Choroid plexus epithelial cell (primary cell): ENCODE measurements around the gene VDAC2.

Experiments
- DNase-seq: peaks from one replicate; pipeline ENCODE4 v3.0.0-alpha.2; 2010; ENCODE audit warnings: low read depth
- H3K4me3 ChIP-seq: 2 replicates; pipeline ENCODE4 v1.5.1; 2011; ENCODE audit warnings: low read depth, mild to moderate bottlenecking, control low read depth, low read length, moderate library complexity
- CTCF ChIP-seq: conservative IDR thresholded peaks from 2 replicates; pipeline ENCODE4 v1.5.1; 2011; ENCODE audit warnings: low read depth, mild to moderate bottlenecking, control low read depth, inconsistent platforms, low read length, moderate library complexity

The VDAC2 gene

DNA sequence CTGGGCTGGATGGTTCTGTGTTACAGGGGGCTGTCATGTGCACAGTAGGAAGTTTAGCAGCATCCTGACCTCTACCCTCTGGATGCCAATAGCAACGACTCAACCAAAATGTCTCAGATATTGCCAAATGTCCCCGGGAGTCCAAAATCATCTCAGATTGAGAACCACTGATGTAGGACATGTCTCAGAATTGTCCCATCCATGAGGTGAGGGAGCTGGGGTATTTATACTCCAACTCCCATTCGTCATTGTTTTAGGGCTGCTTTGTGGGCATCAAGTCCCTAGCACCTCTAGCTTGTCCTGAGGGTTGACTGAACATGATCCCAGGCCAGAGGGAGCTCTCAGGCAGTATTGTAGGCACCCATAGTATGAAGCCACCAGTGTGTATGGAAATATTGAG is 50.4 kb downstream of the VDAC2 start:
- H3K4me3 ChIP-seq: no peak overlapping the region
- TF ChIP-seq CTCF: no peak
- DNase-seq: no peak

DNA sequence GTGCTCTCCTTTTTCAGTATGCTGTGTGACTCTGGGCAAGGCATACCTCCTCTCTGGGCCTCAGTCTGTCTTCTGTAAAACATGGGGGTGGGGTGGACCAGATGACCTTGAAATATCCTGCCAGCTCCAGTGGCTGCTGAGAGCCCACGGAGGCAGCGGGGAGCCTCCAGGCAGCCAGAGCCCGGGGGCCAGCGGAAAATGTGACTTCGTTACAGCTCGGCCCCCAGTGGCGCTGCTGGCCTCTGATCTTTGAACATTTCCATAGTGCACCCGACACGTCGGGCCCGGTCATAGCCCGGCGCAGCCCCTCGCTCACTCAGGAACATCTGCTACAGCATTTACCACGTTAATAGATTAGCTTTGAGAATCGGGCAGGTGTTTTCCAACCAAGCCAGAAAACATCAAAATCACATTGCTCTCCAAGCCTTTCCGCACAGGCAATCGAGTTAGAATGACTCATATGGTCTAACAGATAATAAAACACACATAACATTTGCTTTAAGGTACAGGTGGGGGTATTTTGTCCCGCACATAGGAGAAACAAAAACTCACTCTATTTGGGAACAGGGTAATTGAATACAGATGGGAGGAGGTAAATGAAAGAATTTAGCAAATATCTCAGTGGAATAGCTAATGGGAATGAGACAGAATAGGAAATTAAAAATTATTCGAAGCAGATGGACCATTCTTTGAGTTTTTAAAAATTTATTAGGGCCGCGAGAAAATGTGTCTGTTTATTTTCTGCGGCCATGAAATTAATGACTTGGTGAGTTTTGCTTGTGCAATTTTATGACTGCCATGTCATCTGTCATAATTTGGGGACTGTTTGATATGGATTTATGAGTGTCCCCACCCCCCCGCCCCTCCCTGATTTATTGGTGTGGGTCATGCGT is 51.5 kb downstream of the VDAC2 start:
- TF ChIP-seq CTCF: no peak
- DNase-seq: peak; percentile 38
- no peak overlapping the region for H3K4me3 ChIP-seq

DNA sequence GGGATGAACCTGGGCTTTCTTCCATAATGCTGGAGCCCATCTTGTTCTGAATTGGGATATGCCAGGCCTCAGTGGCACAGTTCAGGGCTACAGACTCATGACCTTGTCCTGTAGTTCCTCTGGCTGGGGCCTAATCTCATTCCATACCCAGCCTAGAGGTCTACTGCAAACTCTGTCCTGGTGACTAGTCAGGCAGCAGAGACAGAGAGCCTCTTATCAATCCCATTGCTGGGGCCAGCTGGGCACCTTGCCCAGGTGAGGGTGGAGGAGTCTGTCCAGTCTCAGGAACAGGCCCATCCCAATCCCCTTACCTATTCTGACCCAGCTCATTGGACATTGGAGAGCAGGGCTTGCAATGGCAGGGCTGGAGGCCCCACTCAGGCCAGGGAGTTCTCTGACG is 53.2 kb downstream of the VDAC2 start:
- no peak overlapping the region for H3K4me3 ChIP-seq
- DNase-seq: no peak
- no peak for TF ChIP-seq CTCF

- no peak for TF ChIP-seq CTCF
These were observed 55.3 kb downstream of the VDAC2 start for GRCh38 chr10:75265856-75266255.

DNA sequence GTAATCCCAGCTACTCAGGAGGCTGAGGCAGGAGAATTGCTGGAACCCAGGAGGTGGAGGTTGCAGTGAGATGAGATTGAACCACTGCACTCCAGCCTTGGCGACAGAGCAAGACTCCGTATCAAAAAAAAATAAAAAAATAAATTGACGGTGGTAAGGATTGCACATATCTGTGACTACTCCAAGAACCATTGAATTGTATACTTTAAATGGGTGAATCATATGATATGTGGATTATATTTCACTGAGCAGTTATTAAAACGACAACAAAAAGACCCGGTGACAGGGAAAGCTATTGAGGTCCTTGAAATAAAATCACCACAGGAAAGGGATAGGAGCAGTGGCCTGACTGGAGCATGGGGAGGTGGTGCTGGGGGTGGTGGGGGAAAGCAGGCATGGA is 56.3 kb downstream of the VDAC2 start:
- DNase-seq: peak; percentile 13
- H3K4me3 ChIP-seq: no peak overlapping the region
- TF ChIP-seq CTCF: no peak

More at GRCh38 chr10:75265856-75266255, 55.3 kb downstream of the VDAC2 start:
- no peak for DNase-seq
- H3K4me3 ChIP-seq: no peak overlapping the region

DNA sequence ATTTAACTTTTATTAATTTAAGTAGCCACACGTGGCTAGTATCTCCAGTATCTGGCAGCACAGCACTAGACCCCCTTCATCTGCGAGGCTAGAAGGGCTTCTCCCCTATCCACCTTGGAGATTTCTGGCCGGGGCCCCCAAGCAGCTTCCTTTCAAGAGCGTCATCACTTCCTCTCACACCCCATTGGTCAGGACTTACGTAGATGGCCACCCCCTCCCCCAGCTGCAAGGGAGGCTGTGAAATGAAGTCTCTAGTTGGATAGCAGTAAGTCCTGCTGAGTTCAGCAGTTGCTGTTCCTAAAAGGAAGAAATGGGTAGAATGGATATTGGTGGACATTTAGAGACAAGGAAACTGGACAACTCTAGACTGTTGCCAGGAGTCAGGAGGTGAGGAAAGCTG is 59.0 kb downstream of the VDAC2 start:
- no peak overlapping the region for H3K4me3 ChIP-seq
- no peak for DNase-seq
- TF ChIP-seq CTCF: no peak

DNA sequence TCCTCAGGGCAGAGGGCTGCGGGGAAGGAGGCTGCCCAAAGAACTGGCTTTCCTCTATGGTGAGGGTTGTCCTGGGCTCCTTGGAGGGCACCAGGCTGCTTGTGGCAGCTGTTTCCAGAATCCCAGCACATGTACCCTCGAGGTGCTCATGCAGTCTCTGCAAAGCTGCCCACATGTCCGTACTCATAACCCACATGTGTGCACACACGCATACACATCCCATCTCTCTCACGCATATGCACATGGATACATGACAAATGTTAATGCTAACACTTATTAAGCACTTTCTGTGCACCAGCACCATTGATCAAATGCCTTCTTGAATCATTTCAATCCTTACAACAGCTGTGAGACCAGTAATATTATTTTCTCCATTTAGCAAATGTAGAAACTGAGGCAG is 61.5 kb downstream of the VDAC2 start:
- DNase-seq: no peak
- no peak for TF ChIP-seq CTCF
- H3K4me3 ChIP-seq: no peak overlapping the region
